Endodermal cell (in vitro differentiated cells): Measurements from ENCODE around the gene USP24. TPM values are rescaled to one million over a fixed set of nuclear protein-coding genes. Genes with fewer than 3 reads are reported as not detected.

ENCODE experiments used
- DNase-seq: peaks from one replicate; pipeline ENCODE4 v3.0.0-alpha.2; 2017
- H3K27ac ChIP-seq: 2 replicates; pipeline ENCODE4 v1.5.1; 2013; ENCODE audit warnings: mild to moderate bottlenecking, low read depth, low read length, moderate library complexity
- H3K27me3 ChIP-seq: 2 replicates; pipeline ENCODE4 v1.6.1; 2013; ENCODE audit warnings: mild to moderate bottlenecking, low read length, moderate library complexity; ENCODE audit not compliant: insufficient read depth, control insufficient read depth, poor library complexity, severe bottlenecking
- H3K36me3 ChIP-seq: 2 replicates; pipeline ENCODE4 v1.7.0; 2013; ENCODE audit warnings: mild to moderate bottlenecking, low read length, moderate library complexity; ENCODE audit not compliant: control insufficient read depth, insufficient read depth
- H3K4me1 ChIP-seq: one replicate; pipeline ENCODE4 v1.7.0; 2013; ENCODE audit warnings: low read length; ENCODE audit not compliant: control insufficient read depth, insufficient read depth
- H3K4me3 ChIP-seq: 2 replicates; pipeline ENCODE4 v1.5.1; 2013; ENCODE audit warnings: mild to moderate bottlenecking, low read length, moderate library complexity
- H3K9ac ChIP-seq: 2 replicates; pipeline ENCODE4 v1.6.1; 2013; ENCODE audit warnings: mild to moderate bottlenecking, low read length, moderate library complexity; ENCODE audit not compliant: poor library complexity, severe bottlenecking; ENCODE audit errors: extremely low read depth
- H3K9me3 ChIP-seq: 2 replicates; pipeline ENCODE4 v1.6.1; 2013; ENCODE audit warnings: mild to moderate bottlenecking, low read length, moderate library complexity; ENCODE audit not compliant: control insufficient read depth
- H3K27ac Mint-ChIP-seq: 2 replicates; pipeline ENCODE4 v1.8.0; 2020; ENCODE audit warnings: mixed read lengths
- H3K27me3 Mint-ChIP-seq: 2 replicates; pipeline ENCODE4 v1.8.0; 2021; ENCODE audit warnings: mild to moderate bottlenecking, mixed read lengths; ENCODE audit not compliant: insufficient read depth
- H3K36me3 Mint-ChIP-seq: 2 replicates; pipeline ENCODE4 v1.8.0; 2020; ENCODE audit warnings: low read depth, mixed read lengths
- H3K4me1 Mint-ChIP-seq: 2 replicates; pipeline ENCODE4 v1.8.0; 2020; ENCODE audit warnings: mixed read lengths
- H3K4me3 Mint-ChIP-seq: 2 replicates; pipeline ENCODE4 v1.8.0; 2020; ENCODE audit warnings: mild to moderate bottlenecking, moderate library complexity, mixed read lengths
- H3K9me3 Mint-ChIP-seq: 2 replicates; pipeline ENCODE4 v1.8.0; 2020; ENCODE audit warnings: mild to moderate bottlenecking, mixed read lengths
- WGBS, 2 experiments: methylation state at CpG; one replicate each; pipeline versions ENCODE4 v1.1.5 to v1.1.7; 2013; ENCODE audit warnings: missing lambda C conversion rate in 2 of 2, mixed read lengths in 1 of 2; ENCODE audit not compliant: insufficient coverage in 1 of 2, insufficient read length in 1 of 2; 5-methylcytosine and 5-hydroxymethylcytosine counted together
- total RNA-seq, 2 donors: library from RNA; stranded (reverse); fragmentation: NEBNext Ultra II Directional in 1 of 2; extraction: Animal tissue kit (Norgen Biotek cat#: 25700) in 1 of 2; gene quantifications; 2 replicates in 1 of 2; 3 replicates in 1 of 2; pipeline ENCODE4 v1.2.1, GENCODE V29; 2021
- TF ChIP-seq, protein P1 (sequence below): fragments of 200-600 bp; sonication (generic); conservative IDR thresholded peaks from 2 replicates; pipeline ENCODE4 v1.5.0; 2021; ENCODE audit warnings: antibody characterized with exemption, mild to moderate bottlenecking

Gene USP24
- total RNA-seq, 2 donors from 2014 or later: 68.2 to 71.5 TPM

- peaks cover 63% of the 10 kb centered on the region for H3K36me3 Mint-ChIP-seq
- H3K27ac Mint-ChIP-seq: no peak overlapping the region
- H3K27me3 Mint-ChIP-seq: no peaks in the 10 kb centered on the region
- H3K4me3 Mint-ChIP-seq: no peak overlapping the region
- no peaks in the 10 kb centered on the region for H3K4me1 Mint-ChIP-seq
- WGBS, 2 experiments: 80 to 94% methylated on average over 1 to 2 of the region's 2 CpGs
- Histone ChIP-seq H3K4me3 (no peak overlapping the region), H3K36me3 (peaks cover 95% of the 10 kb centered on the region), H3K27ac (no peak overlapping the region), H3K9me3 (no peaks in the 10 kb centered on the region), H3K9ac (no peak overlapping the region), H3K27me3 (no peaks in the 10 kb centered on the region), H3K4me1 (no peaks in the 10 kb centered on the region)
- H3K9me3 Mint-ChIP-seq: no peaks in the 10 kb centered on the region
- DNase-seq: no peak
- TF ChIP-seq, protein P1, sequence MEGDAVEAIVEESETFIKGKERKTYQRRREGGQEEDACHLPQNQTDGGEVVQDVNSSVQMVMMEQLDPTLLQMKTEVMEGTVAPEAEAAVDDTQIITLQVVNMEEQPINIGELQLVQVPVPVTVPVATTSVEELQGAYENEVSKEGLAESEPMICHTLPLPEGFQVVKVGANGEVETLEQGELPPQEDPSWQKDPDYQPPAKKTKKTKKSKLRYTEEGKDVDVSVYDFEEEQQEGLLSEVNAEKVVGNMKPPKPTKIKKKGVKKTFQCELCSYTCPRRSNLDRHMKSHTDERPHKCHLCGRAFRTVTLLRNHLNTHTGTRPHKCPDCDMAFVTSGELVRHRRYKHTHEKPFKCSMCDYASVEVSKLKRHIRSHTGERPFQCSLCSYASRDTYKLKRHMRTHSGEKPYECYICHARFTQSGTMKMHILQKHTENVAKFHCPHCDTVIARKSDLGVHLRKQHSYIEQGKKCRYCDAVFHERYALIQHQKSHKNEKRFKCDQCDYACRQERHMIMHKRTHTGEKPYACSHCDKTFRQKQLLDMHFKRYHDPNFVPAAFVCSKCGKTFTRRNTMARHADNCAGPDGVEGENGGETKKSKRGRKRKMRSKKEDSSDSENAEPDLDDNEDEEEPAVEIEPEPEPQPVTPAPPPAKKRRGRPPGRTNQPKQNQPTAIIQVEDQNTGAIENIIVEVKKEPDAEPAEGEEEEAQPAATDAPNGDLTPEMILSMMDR: no peak
These were observed 68.4 kb downstream of the USP24 start for GRCh38 chr1:55146781-55147180.

GRCh38 chr1:55144886-55145285, 70.3 kb downstream of the USP24 start:
- Histone ChIP-seq H3K36me3 (peaks cover 89% of the 10 kb centered on the region), H3K9me3 (no peaks in the 10 kb centered on the region), H3K9ac (no peak overlapping the region), H3K27ac (no peak overlapping the region), H3K4me1 (no peaks in the 10 kb centered on the region), H3K4me3 (no peak overlapping the region), H3K27me3 (no peaks in the 10 kb centered on the region)
- H3K27ac Mint-ChIP-seq: no peak overlapping the region
- no peaks in the 10 kb centered on the region for H3K27me3 Mint-ChIP-seq
- WGBS, 2 experiments: 94% methylated on average over 3 to 6 of the region's 6 CpGs
- H3K4me3 Mint-ChIP-seq: no peak overlapping the region
- H3K4me1 Mint-ChIP-seq: no peaks in the 10 kb centered on the region
- TF ChIP-seq, protein P1: no peak
- DNase-seq: no peak
- H3K9me3 Mint-ChIP-seq: no peaks in the 10 kb centered on the region
- peaks cover 62% of the 10 kb centered on the region for H3K36me3 Mint-ChIP-seq

- peak; percentile 85 for DNase-seq
- 84% methylated on average over 3 of the region's 3 CpGs; no CpG with 5 or more reads in 1 of the 2 experiments for WGBS, 2 experiments
- no peak overlapping the region for H3K4me3 ChIP-seq
- peaks cover 89% of the 10 kb centered on the region for H3K36me3 ChIP-seq
- H3K9ac ChIP-seq: no peak overlapping the region
- no peaks in the 10 kb centered on the region for H3K4me1 Mint-ChIP-seq
- H3K9me3 Mint-ChIP-seq: no peaks in the 10 kb centered on the region
- no peak overlapping the region for H3K27ac ChIP-seq
- H3K4me1 ChIP-seq: no peaks in the 10 kb centered on the region
- H3K27me3 Mint-ChIP-seq: no peaks in the 10 kb centered on the region
- no peaks in the 10 kb centered on the region for H3K9me3 ChIP-seq
- H3K27me3 ChIP-seq: no peaks in the 10 kb centered on the region
- no peak overlapping the region for H3K27ac Mint-ChIP-seq
- no peak overlapping the region for H3K4me3 Mint-ChIP-seq
- H3K36me3 Mint-ChIP-seq: peaks cover 68% of the 10 kb centered on the region
- TF ChIP-seq, protein P1: peak; percentile 84
These were observed 71.5 kb downstream of the USP24 start for GRCh38 chr1:55143684-55144083.
